ENCODE measurements around the gene TANGO2.

DNA sequence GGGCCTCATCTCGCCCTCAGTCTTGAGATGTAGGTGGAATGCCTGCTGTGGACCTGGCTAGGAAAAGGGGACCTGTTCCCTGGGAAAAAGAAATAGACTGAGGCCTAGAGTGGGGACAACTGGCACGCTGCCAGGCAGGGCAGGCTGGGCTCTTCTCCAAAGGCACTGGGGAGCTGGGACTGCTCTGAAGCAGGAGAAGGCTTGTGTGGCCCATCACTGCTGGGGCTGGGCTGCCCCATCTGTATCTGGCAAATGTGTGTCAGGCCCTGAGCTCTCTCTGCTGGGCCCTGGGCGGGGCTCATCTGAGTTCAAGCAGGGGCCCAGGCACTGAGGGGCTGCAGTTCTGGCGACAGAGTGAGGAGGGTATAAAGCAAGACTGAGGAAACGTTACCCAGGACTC, 37.2 kb upstream of the TANGO2 start:
- 0 out of 2 replicates have a peak, but pooled peaks have one; percentile 36 for TF ChIP-seq PTBP1 (IDR thresholded peaks at IDR 0.05; ENCODE audit: low read depth, low read length)
- TF ChIP-seq, protein P1, sequence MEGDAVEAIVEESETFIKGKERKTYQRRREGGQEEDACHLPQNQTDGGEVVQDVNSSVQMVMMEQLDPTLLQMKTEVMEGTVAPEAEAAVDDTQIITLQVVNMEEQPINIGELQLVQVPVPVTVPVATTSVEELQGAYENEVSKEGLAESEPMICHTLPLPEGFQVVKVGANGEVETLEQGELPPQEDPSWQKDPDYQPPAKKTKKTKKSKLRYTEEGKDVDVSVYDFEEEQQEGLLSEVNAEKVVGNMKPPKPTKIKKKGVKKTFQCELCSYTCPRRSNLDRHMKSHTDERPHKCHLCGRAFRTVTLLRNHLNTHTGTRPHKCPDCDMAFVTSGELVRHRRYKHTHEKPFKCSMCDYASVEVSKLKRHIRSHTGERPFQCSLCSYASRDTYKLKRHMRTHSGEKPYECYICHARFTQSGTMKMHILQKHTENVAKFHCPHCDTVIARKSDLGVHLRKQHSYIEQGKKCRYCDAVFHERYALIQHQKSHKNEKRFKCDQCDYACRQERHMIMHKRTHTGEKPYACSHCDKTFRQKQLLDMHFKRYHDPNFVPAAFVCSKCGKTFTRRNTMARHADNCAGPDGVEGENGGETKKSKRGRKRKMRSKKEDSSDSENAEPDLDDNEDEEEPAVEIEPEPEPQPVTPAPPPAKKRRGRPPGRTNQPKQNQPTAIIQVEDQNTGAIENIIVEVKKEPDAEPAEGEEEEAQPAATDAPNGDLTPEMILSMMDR (IDR thresholded peaks at IDR 0.05 in 2 of 3, conservative IDR thresholded peaks at IDR 0.05 in 1 of 3; ENCODE audit: insufficient read depth in 2 of 3, low read depth in 1 of 3, low read length in 3 of 3) = no peak; a peak in 1 of 6 replicates
- no peak for TF ChIP-seq CHD2 (IDR thresholded peaks at IDR 0.05; ENCODE audit: low read depth, low read length)
- TF ChIP-seq TEAD2 (tag; IDR thresholded peaks at IDR 0.05) = no peak
- TF ChIP-seq THRAP3 (IDR thresholded peaks at IDR 0.05; ENCODE audit: borderline replicate concordance) = no peak
- no peak for TF ChIP-seq NR1H2 (CRISPR knock-in tag; IDR thresholded peaks at IDR 0.05)
- no peak for TF ChIP-seq TCF7L2 (IDR thresholded peaks at IDR 0.05; ENCODE audit: low read depth, low read length)
- TF ChIP-seq TGIF2 (CRISPR knock-in tag; IDR thresholded peaks at IDR 0.05) = no peak

Data from K562 (cell line).